COLO668 (cell line): ENCODE results near the gene ANO2.
"Not testable (repeated sequence)": the region's sequence is repeated elsewhere in the genome, so short reads cannot be mapped to it uniquely, and the experiment has no call there.

Experiments
- DNase-seq: peaks from one replicate; lab custom pipeline; 2025; ENCODE audit not compliant: unreplicated experiment; lab: John Stamatoyannopoulos, UW

The ANO2 gene

DNA sequence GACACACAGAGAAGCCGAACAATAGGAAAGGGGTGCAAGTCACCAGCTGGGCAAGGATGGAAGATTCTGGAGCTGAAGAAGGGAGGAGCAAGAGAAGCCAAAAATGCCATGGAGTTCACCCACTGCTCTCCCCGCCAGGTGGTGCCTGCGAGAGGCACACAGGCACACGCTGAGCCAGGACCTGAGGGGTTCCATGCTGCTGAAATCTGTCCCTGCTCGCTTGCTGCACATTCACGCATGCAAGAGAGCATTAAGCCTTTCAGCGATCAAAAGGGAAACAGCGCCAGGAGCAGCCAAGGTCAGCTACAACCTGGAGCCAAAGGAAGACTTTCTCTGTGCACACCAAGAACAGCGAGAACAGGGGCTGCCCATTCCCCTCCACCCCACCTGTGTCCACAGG, 104.1 kb downstream of the ANO2 start:
- DNase-seq = no peak

DNA sequence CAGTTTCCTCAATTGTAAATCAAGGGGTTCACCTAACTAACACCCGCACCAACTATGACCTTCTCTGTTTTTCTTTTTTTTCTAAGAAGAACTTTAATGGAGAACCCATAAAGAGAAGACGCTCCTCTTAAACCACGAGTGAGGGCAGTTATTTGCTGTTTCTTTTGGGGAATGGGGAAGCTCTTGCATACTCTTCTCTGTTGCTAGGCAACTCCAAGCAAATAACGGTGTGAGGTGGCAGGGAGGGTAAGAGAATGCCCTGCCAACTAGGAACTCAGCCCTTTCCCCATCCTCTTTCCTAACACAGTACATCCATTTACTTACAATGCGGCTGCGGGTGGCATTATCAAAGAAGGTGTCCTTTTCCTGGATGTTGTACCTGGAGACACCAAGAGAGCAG, 114.9 kb downstream of the ANO2 start:
- DNase-seq = no peak

DNA sequence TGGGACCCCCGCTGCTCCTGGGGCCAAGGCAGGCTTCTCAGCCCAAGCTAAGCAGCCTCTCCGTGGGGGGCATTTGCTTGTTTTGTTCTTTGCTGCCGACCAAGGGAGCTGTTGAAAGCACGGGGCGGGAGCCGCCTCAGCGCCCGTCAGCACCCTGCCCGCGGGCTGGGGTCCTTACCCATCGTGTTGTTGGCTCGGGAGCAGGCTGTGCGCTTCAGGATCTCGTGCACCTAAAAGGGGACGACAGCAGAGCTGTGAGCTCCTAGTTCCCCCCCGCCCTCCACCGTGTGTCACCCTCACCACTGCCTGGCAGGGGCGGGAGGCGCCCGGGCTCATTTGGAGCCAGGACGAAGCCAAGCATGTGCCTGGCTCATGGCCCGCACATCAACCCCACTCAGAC, 117.5 kb downstream of the ANO2 start:
- no peak for DNase-seq

DNA sequence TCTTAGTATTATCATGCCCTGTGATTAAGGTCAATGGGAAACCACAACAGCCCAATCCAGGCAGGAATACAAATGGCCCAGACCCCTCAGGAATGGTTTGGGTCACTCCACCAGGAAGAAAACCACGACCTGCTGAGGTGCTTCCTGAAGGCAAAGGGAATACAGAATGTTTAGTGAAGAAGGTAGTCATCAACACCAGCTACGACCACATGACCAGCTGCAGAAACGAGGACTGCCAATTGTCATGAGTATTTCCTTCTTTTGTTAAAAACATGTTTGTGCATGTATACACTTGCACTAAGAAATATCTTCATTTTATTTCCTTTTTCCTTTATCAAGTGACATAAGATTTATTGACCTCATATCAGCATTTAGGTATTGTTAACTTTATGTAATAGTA, 119.3 kb downstream of the ANO2 start:
- not testable (repeated sequence) for DNase-seq

DNA sequence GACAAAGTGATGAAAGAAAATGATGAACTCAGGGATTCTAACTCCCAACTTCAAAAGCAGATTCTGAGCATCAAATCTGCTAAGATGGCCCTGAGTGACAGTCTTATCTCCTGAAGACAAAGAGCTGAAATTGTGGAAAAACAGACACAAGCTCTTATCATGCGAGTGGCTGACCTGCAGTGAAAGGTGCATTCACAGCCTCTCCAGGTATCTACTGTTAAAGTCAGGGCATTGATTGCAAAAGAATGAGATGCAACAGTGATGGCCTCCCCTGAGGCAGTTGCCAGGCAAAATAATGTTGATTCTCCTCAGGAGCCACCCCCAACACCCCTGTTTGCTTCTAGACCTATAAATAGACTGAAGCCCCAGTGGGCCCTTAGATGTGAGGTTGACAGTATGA, 126.2 kb downstream of the ANO2 start:
- not testable (repeated sequence) for DNase-seq

DNA sequence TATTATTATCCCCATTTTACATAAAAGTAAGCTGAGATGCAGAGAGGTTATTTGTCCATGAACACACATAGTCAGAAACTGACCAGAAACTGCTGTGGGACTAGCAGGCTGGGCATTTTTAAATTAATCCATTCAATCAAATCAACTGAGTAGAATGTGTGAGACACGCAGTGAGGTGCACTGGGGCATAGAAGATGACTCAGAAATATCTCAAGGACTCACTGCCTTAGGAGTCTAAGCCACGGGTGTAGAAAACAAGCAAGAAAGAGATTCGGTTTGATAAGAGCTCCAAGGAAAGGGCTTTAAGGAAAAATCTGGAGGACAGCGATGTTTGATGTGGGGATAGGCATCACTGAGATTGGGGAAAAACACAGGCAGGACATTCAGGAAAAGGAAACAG, 127.8 kb downstream of the ANO2 start:
- no peak for DNase-seq

DNA sequence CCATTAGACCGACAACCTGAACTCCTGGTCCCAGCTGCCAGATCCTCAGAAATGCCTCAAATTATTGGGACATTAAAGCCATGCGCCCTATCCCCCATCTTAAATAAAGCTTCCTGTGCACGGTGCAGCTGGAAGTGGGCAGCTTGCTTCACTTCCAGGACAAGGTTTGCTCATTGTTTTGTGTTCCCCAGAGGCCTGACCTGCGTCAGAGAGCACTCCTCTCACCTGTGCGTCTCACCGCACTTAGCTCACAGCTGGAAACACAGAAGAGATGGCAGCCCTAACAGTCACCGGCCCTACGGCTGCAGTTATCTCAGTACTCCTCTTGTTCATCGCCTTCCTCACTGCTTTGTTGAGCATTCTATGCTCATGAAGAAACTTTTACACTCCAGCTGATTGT, 135.5 kb downstream of the ANO2 start:
- DNase-seq = no peak

DNA sequence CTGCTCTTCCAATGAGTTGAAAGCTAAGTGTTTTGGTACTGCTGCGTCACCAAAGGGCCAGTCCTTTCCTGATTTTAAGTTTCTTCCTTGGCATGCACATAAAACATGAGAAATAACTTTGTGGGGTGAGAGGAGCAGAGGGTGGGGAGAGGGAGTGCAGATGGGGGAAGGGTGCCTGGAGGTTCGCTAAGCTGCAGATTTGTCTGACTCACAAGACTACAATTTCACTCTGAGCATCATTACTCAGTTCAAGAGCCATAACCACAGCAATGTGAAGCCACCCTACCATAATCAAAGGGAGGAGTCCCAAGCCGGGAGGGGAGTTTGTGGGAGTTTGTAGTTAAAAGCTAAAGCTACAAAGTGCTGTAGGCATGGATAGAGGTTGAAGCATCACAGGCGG, 136.1 kb downstream of the ANO2 start:
- no peak for DNase-seq

DNA sequence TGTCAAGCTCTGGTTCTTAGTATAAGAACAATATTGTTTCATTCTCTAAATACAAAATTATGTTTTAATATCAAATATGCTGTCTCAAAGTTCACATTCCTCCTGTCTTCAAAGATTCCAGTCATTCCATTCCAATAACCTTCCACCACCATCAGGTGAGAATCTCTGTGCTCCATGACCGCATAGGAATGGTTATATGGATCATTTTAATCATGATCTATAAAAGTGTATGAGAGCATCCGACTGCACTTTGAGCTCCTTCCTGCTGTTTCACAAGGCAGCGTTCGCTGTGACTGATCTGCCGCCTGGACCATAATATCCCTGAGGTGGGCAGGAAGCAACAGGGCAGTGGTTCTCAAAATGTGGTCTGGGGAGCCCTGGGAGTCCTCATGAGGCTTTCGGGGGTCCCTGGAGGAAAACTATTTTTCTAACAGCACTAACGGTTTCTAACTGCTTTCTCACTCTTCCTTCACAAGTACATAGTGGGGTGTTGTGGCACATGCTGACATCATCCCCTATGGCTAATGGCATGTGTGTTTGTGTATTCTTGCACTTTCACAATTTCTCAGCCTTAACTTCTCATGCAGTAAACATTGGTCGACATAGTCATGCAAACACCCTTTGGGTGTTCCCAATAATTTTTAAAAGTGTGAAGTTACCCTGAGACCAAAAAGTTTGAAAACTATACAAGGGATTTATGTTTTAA, 137.4 kb downstream of the ANO2 start:
- no peak for DNase-seq

DNA sequence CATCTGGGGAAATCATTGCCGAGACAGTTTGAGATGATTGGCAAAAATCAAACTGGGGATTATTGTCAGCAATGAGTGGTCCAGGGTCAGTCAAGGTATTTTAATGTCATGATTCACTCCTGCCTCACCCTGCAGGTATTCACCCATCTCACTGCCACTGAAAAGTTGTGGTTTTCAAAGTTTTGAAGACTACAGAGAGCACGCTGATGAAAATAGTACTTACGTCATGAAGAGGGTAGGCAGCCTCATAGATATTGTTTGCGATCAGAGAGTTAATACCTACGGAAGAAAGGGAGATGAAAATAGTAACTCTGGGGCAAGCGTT, 138.0 kb downstream of the ANO2 start:
- no peak for DNase-seq

DNA sequence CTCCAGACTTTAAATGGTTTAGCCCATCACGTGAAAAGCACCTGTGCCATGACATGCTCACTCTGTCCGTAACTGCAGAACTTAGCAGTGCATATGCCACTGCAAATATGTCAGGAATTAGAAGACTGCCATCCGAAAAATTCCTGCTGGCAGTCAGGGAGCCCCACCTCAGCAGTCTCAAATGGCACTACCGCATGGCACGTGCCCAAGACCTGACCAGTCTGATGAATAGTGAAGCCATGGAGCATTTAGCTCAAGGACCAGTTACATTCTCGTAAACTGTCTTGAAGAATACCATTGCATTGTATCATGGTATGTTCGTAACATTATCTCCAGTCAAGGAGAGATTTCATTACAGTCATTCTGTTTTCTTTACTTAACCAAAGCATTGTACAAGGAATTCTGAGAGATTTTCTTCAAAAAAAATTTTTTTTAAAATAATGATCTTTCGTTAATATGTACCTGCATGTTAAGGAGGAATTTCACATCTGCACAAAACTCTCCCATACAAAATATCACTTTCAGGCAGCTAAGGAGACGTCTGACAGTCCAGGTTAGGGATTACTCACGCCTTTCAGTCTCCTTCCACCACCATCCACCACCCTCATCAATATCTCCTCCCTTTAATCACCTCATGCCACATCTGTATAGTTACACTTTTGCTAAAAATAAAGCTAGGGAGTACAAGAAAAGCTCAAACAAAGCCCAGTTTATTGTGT, 138.5 kb downstream of the ANO2 start:
- DNase-seq = no peak

DNA sequence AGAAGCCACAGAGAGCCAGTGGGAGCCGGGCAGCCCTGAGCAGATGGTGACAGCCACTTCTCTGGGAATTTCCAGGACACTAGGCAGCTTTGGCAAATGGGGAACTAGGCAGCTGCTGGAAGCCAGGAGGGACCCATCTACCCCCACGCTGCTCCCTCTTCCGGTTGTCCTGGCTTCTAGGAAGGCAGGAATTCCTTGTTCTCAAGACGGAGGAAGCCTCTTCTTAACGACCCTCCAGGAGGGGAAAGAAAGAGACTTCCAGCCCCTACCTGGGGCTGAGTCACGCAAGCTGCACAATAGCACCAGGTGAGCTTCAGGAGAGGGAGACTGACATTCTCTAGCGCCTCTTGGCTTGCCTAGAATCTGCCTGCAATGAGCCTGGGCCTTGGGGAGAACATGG, 141.5 kb downstream of the ANO2 start:
- no peak for DNase-seq

DNA sequence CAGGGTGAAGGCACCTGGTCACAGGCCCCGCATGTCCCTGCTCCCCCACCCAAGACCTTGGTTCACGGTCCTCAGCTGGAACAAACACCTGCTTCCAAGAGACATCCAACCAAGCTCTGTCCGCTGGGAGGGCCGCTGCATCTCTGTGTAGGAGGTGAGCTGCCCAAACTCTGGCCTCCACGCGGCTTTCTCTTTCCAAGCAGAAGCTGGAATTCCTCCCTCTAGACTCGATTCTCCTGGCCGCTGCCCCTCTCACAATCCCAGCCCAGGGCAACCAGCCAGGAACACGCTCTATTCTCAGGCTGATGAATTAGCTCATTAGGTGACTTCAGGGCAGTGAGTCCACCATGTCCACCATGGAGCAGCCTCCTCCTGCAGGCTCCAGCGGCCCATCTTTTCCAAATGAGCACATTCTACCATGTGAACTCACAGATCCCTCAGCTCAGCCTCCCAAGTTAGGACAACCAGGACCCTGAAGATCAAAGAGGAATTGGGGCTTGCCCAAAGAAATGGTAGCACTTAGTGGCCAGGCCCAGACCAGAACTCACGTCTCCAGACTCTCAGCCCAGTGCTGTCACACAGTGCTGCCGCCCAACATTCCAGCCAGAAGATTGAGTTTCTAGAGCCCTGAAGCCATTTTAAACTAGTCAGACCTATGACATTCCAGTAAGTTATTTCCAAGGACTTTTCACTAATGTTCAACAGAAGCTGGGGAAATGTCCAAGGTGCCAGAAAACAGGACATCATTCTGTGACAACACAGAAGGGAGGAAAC, 146.6 kb downstream of the ANO2 start:
- no peak for DNase-seq

DNA sequence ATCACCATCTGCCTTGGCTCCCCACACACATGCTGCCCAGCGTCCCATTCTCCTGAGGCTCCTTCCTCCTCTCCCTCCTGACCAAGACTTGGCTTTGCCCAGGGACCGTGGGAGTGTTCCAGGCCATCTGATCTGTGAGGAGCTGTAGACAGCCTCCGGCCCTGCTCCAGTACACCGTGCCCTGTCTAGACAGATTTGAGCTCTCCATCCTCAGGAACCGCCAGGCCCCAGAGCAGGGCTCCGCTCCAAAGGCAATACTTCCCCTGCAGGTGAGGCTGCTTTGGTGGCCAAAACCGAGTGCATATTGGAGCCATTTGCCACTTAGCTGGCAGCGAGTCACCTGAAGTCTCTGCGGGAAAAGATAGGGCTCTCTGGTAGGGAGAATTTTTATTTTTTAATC, 147.4 kb downstream of the ANO2 start:
- DNase-seq = no peak

DNA sequence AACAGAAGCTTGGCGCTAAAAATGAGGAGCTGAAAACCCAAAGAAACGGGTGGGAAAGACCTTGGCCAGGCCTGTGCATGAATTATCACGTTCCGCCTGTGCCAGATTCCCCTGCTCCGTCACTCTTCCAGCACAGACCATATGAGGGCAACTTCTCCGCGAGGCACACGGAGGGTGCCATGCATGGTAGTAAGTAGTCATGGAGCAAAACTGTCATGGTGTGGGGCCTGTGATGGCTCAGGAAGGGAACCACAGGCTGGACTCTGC, 148.2 kb downstream of the ANO2 start:
- no peak for DNase-seq

DNA sequence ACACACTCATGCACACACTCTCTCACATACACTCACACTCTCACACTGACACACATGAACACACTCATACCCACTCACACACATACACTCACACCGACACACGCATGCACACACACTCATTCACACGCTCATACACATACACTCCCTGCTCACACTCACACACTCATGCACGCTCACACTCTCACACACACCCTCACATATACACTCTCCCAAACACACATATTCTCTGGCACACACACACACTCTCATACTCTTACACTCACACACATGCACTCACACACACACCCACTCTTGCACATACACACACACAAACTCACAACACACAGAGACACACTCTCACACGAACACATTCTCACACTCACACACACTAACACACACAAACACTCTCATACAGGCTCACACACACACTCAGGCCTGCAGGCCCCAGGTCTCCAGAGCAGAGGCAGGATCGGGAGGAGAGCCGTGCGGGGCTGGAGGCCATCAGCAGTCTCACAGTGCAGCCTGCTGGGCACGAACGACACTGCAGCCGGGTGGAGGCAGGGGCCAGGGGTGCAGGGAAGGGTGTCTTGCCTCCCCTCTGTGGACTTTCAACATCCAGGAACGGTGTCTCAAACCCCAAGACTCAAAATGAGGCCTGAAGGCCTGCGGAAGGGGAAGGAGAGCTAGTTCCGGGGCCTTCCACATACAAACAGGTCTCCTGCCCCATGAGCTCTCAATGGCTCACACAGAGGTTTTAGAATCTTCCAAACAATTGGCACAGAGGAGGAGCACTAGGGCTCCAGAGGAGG, 148.7 kb downstream of the ANO2 start:
- no peak for DNase-seq

DNA sequence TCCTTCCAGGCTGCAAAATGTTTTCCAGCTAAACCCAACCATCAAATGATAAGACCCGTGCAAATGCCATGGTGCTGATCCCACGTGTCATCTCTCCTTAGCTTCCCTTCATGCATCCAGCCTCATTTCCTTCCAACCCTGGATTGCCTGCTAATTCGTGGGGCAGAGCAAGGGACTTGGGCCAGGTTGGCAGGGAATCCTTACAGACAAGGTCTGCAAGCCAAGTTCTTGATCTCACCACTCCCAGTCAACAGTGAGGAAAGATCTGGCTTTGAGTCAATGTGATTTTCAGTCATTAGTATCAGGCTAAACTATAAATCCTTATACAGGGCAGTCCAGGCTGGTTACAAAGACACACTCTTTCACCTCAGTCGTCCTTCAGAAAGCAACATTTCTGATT, 150.9 kb downstream of the ANO2 start:
- DNase-seq = no peak

DNA sequence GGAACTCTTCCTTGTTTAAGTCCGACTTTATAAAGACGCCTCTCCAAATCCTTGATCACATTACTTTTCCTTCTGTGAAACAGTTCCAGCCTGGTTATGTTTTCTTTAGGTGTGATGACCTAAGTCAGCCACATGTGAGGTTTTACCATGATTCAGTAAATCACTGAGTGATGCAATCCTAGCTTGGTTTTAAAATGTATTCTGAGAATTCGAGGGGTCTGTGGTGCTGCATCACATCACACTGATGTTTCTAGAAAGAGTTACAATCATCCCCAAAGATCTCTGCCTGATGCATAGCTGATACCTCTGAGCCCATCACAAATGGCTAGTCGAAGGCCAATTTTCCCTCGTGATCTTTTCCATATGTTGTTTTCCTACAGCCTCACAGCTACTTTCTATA, 152.7 kb downstream of the ANO2 start:
- DNase-seq = no peak

DNA sequence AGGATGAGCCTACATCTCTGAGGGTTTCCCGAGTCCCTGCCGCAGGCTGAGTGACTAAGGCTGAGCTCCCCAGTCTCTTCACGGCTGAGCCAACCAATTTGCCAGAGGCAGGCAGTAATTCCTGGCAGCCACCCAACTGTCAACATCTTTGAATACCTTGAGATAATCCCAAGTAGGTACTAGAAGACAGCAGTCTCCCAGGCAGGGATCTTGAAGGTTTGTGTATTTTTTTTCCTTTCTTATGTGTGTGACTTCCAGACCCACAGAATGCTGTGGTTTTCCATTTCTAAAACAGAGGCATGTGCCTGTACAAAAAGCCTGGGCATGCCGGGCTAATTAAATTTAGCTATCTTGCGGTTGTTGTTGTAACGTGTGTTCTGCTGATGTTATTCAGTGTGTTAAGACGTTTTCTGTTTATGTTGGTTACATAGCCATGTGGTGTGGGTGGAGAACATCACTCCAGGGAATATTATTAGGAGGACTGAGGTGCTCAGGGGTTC, 155.5 kb downstream of the ANO2 start:
- DNase-seq = no peak

DNA sequence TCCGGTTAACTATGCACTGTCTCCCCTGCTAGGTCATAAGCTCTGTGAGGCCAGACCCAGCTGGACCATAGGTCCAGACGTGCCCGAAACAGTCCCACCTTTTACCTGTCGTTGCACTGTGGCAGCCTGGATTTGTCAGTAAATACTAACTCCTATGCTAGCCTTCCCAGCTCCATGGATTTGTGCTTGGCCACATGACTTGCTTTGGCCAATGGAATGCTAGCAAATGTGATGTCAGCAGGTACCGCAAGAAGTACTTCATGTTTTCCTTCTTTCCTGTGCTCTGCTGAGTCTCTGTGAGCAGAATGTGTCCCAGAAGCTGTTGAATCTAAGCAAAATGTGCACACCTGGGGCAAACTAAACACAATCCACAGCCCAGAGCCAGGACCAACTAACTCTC, 157.2 kb downstream of the ANO2 start:
- DNase-seq = no peak

DNA sequence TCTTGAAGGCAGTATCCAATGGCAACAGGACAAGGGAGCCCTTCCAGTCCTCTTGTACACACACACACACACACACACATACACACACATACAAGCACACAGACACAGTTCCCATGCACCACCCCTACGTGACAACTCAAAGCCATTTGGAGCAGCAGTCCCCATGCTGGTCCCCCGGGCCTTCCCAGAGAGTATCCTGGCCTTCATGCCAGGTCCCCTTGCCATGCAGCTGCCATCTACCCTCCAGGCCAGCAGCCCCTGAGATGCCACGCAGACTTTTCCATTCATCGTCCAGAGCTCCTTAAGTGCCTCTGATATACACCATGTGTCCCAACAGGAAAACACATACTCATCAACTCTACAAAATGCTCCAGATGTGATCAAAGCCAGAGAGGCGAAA, 159.5 kb downstream of the ANO2 start:
- DNase-seq = no peak
